ENCODE results near the gene AP3B1.

Gene AP3B1

DNA sequence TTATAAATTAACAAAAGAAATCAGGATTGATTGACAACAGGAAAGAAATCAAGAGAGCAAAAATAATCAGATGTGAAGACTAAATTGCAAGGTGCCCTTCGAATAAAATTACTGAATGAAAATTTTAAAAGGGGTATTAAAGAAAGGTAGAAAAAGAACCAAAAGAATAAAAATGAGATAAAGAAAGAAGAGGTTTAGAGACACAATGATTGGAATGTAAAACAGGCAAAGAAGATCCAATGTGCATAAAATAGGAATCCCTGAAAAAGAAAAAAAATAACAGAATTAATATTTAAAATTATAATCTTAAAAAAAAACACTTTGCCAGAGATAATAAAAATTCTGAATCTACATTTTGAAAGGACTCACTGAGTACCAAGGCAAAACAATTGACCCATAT, 73.0 kb downstream of the AP3B1 start:
- H3K27me3 ChIP-seq (ENCODE audit: insufficient read depth, low read length, poor library complexity) = no peaks in the 10 kb centered on the region
- no peaks in the 10 kb centered on the region for H3K79me2 ChIP-seq (ENCODE audit: insufficient read depth, low read length)
- no peak overlapping the region for H2AFZ ChIP-seq (ENCODE audit: low read depth, low read length)
- no peak for ATAC-seq (ENCODE audit: insufficient read depth, low read depth)
- no peaks in the 10 kb centered on the region for H3K9me3 ChIP-seq (ENCODE audit: insufficient read depth, low read length, severe bottlenecking)
- no peak overlapping the region for H3K27ac ChIP-seq (ENCODE audit: low read length)
- TF ChIP-seq EZH2 (IDR thresholded peaks at IDR 0.05; ENCODE audit: borderline replicate concordance, low read depth, low read length, severe bottlenecking) = no peak
- TF ChIP-seq, protein P1, sequence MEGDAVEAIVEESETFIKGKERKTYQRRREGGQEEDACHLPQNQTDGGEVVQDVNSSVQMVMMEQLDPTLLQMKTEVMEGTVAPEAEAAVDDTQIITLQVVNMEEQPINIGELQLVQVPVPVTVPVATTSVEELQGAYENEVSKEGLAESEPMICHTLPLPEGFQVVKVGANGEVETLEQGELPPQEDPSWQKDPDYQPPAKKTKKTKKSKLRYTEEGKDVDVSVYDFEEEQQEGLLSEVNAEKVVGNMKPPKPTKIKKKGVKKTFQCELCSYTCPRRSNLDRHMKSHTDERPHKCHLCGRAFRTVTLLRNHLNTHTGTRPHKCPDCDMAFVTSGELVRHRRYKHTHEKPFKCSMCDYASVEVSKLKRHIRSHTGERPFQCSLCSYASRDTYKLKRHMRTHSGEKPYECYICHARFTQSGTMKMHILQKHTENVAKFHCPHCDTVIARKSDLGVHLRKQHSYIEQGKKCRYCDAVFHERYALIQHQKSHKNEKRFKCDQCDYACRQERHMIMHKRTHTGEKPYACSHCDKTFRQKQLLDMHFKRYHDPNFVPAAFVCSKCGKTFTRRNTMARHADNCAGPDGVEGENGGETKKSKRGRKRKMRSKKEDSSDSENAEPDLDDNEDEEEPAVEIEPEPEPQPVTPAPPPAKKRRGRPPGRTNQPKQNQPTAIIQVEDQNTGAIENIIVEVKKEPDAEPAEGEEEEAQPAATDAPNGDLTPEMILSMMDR (IDR thresholded peaks at IDR 0.05; ENCODE audit: borderline replicate concordance, extremely low read depth, low read length, poor library complexity, severe bottlenecking) = no peak
- no peaks in the 10 kb centered on the region for H3K4me1 ChIP-seq (ENCODE audit: insufficient read depth, low read length)
- DNase-seq = no peak
- H3K9ac ChIP-seq (ENCODE audit: low read depth, low read length) = no peak overlapping the region
- peaks cover 29% of the 10 kb centered on the region; the same call in 1 of the 2 replicates for H3K36me3 ChIP-seq (ENCODE audit: insufficient read depth, low read length)
- no peak overlapping the region for H3K4me2 ChIP-seq (ENCODE audit: insufficient read depth, low read length)
- no peaks in the 10 kb centered on the region for H4K20me1 ChIP-seq (ENCODE audit: insufficient read depth, low read length)
- H3K4me3 ChIP-seq (ENCODE audit: low read depth in 1 of 2, low read length in 2 of 2) = no peak overlapping the region

DNA sequence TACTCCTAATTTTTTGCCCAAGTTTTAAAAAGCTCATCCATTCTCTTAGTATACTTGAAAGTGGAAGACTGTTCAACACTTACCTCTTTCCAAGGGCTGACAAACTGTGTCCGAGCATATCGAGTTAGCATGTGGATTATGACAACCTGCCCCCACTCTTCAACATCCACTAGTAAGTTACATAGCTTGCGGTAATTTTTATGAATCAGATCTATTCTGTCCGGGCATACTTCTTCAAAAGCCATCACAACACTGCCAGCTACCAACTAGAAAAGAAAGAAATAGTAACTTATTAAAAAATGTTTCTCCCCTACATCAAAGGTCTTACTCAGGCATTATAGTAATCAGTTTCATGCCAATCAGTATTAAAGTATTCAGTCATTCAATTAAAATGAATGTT, 78.5 kb downstream of the AP3B1 start:
- no peak overlapping the region for H3K4me2 ChIP-seq (ENCODE audit: insufficient read depth, low read length)
- H3K9ac ChIP-seq (ENCODE audit: low read depth, low read length) = no peak overlapping the region
- H3K4me1 ChIP-seq (ENCODE audit: insufficient read depth, low read length) = no peaks in the 10 kb centered on the region
- TF ChIP-seq, protein P1 (IDR thresholded peaks at IDR 0.05; ENCODE audit: borderline replicate concordance, extremely low read depth, low read length, poor library complexity, severe bottlenecking) = no peak
- no peak for TF ChIP-seq EZH2 (IDR thresholded peaks at IDR 0.05; ENCODE audit: borderline replicate concordance, low read depth, low read length, severe bottlenecking)
- H4K20me1 ChIP-seq (ENCODE audit: insufficient read depth, low read length) = no peaks in the 10 kb centered on the region
- peaks cover 14% of the 10 kb centered on the region; the same call in 1 of the 2 replicates for H3K36me3 ChIP-seq (ENCODE audit: insufficient read depth, low read length)
- no peaks in the 10 kb centered on the region for H3K79me2 ChIP-seq (ENCODE audit: insufficient read depth, low read length)
- H2AFZ ChIP-seq (ENCODE audit: low read depth, low read length) = no peak overlapping the region
- ATAC-seq (ENCODE audit: insufficient read depth, low read depth) = no peak
- H3K9me3 ChIP-seq (ENCODE audit: insufficient read depth, low read length, severe bottlenecking) = no peaks in the 10 kb centered on the region
- DNase-seq = no peak
- H3K27ac ChIP-seq (ENCODE audit: low read length) = no peak overlapping the region
- no peak overlapping the region for H3K4me3 ChIP-seq (ENCODE audit: low read depth in 1 of 2, low read length in 2 of 2)
- no peaks in the 10 kb centered on the region for H3K27me3 ChIP-seq (ENCODE audit: insufficient read depth, low read length, poor library complexity)

DNA sequence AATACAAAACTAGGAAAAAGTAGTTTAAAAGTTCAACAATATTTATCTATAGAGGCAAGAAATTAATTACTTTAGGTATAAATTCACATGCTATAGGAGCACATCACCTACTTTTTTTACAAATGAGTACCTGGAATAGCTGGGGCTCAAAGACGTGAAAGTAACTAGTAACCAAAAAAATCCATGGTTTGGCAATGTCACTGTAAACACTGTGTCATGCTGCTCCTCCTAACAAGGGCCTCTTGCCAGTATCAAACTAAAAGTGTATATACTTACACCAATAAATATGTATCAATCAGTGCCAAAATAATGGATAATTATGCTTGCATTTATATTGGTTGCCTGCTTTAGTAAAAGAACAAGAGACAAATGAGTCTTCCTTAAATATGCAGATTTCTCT, 78.9 kb downstream of the AP3B1 start:
- H4K20me1 ChIP-seq (ENCODE audit: insufficient read depth, low read length) = no peaks in the 10 kb centered on the region
- H3K9ac ChIP-seq (ENCODE audit: low read depth, low read length) = no peak overlapping the region
- ATAC-seq (ENCODE audit: insufficient read depth, low read depth) (no peak), DNase-seq (no peak)
- H3K4me3 ChIP-seq (ENCODE audit: low read depth in 1 of 2, low read length in 2 of 2) = no peak overlapping the region
- no peak for TF ChIP-seq EZH2 (IDR thresholded peaks at IDR 0.05; ENCODE audit: borderline replicate concordance, low read depth, low read length, severe bottlenecking)
- TF ChIP-seq, protein P1 (IDR thresholded peaks at IDR 0.05; ENCODE audit: borderline replicate concordance, extremely low read depth, low read length, poor library complexity, severe bottlenecking) = no peak
- H2AFZ ChIP-seq (ENCODE audit: low read depth, low read length) = no peak overlapping the region
- H3K9me3 ChIP-seq (ENCODE audit: insufficient read depth, low read length, severe bottlenecking) = no peaks in the 10 kb centered on the region
- H3K27me3 ChIP-seq (ENCODE audit: insufficient read depth, low read length, poor library complexity) = no peaks in the 10 kb centered on the region
- H3K79me2 ChIP-seq (ENCODE audit: insufficient read depth, low read length) = no peaks in the 10 kb centered on the region
- no peak overlapping the region for H3K27ac ChIP-seq (ENCODE audit: low read length)
- peaks cover 14% of the 10 kb centered on the region; the same call in 1 of the 2 replicates for H3K36me3 ChIP-seq (ENCODE audit: insufficient read depth, low read length)
- no peaks in the 10 kb centered on the region for H3K4me1 ChIP-seq (ENCODE audit: insufficient read depth, low read length)
- no peak overlapping the region for H3K4me2 ChIP-seq (ENCODE audit: insufficient read depth, low read length)

DNA sequence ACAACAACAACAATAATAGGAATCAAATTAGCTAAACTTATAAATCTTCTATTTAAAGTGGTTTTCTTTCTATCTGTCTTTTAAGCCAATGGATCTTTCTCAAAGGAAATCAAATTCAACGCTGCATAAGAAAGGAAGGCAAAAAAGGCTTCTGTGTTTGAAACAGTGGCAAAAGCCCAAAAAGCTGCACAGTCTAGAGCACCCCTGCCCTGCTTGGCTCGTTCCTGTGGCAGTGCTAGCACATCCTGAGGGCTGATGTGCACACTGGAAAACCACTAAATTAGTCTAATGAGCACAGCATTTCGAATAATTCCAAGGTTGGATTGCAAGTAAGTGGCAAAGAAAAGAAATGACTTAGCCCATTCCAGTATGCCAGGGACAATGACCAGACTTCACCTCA, 80.7 kb downstream of the AP3B1 start:
- no peak overlapping the region for H3K4me2 ChIP-seq (ENCODE audit: insufficient read depth, low read length)

More for the DNA sequence above, 80.7 kb downstream of the AP3B1 start:
- no peak overlapping the region for H3K4me3 ChIP-seq (ENCODE audit: low read depth in 1 of 2, low read length in 2 of 2)
- no peaks in the 10 kb centered on the region for H3K27me3 ChIP-seq (ENCODE audit: insufficient read depth, low read length, poor library complexity)
- DNase-seq (no peak), ATAC-seq (ENCODE audit: insufficient read depth, low read depth) (no peak)
- H3K36me3 ChIP-seq (ENCODE audit: insufficient read depth, low read length) = peaks cover 14% of the 10 kb centered on the region; the same call in 1 of the 2 replicates
- H3K9ac ChIP-seq (ENCODE audit: low read depth, low read length) = no peak overlapping the region
- H4K20me1 ChIP-seq (ENCODE audit: insufficient read depth, low read length) = no peaks in the 10 kb centered on the region
- TF ChIP-seq EZH2 (IDR thresholded peaks at IDR 0.05; ENCODE audit: borderline replicate concordance, low read depth, low read length, severe bottlenecking) = no peak
- TF ChIP-seq, protein P1 (IDR thresholded peaks at IDR 0.05; ENCODE audit: borderline replicate concordance, extremely low read depth, low read length, poor library complexity, severe bottlenecking) = no peak
- H3K79me2 ChIP-seq (ENCODE audit: insufficient read depth, low read length) = no peaks in the 10 kb centered on the region
- H2AFZ ChIP-seq (ENCODE audit: low read depth, low read length) = no peak overlapping the region
- H3K9me3 ChIP-seq (ENCODE audit: insufficient read depth, low read length, severe bottlenecking) = no peaks in the 10 kb centered on the region
- no peaks in the 10 kb centered on the region for H3K4me1 ChIP-seq (ENCODE audit: insufficient read depth, low read length)
- H3K27ac ChIP-seq (ENCODE audit: low read length) = no peak overlapping the region
